Measurements from ENCODE around the gene PARS2. TPM values are rescaled to one million over a fixed set of nuclear protein-coding genes. Genes with fewer than 3 reads are reported as not detected.

Gene PARS2
- total RNA-seq, 1 experiment from 2014 or later, result 3.5 TPM

GRCh38 chr1:54782156-54782555 lies 17.8 kb upstream of the PARS2 start:
- Histone ChIP-seq H3K9me2 (replicated peaks; ENCODE audit: low read length) (no peaks in the 10 kb centered on the region), H3K4me3 (ENCODE audit: low read length) (no peak overlapping the region), H3F3A (ENCODE audit: low read length, unreplicated experiment) (no peaks in the 10 kb centered on the region), H3K4me2 (ENCODE audit: low read length) (no peak overlapping the region), H3K9me3 (ENCODE audit: low read length) (no peaks in the 10 kb centered on the region), H3K79me2 (ENCODE audit: low read length) (no peaks in the 10 kb centered on the region), H3K27ac (ENCODE audit: low read length) (no peak overlapping the region), H3K36me3 (ENCODE audit: low read depth, low read length) (0 out of 2 replicates have a peak, but pooled peaks cover 4% of the 10 kb centered on the region), H2AFZ (ENCODE audit: low read length) (no peak overlapping the region), H4K20me1 (ENCODE audit: low read length) (no peaks in the 10 kb centered on the region), H3K27me3 (ENCODE audit: low read length) (no peaks in the 10 kb centered on the region), H3K4me1 (ENCODE audit: insufficient read depth, low read length) (no peaks in the 10 kb centered on the region), H3K9ac (ENCODE audit: low read length) (no peak overlapping the region)
- no TSS peak for BruUV-seq (replicated peaks)
- CTCF ChIA-PET, result no interaction called here
- POLR2A ChIA-PET (ENCODE audit: unreplicated experiment), result no interaction called here
- intact Hi-C loops (cut with micrococcal nuclease), result no loop called here
- ATAC-seq, result no peak
- DNase-seq, result no peak
- TF ChIP-seq EZH2phosphoT487 (IDR thresholded peaks at IDR 0.05; ENCODE audit: borderline replicate concordance, low read length) (no peak), EZH2 (IDR thresholded peaks at IDR 0.05; ENCODE audit: low read length, unreplicated experiment) (no peak)
- TF ChIP-seq, protein P1, sequence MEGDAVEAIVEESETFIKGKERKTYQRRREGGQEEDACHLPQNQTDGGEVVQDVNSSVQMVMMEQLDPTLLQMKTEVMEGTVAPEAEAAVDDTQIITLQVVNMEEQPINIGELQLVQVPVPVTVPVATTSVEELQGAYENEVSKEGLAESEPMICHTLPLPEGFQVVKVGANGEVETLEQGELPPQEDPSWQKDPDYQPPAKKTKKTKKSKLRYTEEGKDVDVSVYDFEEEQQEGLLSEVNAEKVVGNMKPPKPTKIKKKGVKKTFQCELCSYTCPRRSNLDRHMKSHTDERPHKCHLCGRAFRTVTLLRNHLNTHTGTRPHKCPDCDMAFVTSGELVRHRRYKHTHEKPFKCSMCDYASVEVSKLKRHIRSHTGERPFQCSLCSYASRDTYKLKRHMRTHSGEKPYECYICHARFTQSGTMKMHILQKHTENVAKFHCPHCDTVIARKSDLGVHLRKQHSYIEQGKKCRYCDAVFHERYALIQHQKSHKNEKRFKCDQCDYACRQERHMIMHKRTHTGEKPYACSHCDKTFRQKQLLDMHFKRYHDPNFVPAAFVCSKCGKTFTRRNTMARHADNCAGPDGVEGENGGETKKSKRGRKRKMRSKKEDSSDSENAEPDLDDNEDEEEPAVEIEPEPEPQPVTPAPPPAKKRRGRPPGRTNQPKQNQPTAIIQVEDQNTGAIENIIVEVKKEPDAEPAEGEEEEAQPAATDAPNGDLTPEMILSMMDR (conservative IDR thresholded peaks at IDR 0.05; ENCODE audit: low read depth, low read length), result no peak

GRCh38 chr1:54781023-54781723 lies 16.9 kb upstream of the PARS2 start:
- Histone ChIP-seq H3K4me2 (ENCODE audit: low read length) (no peak overlapping the region), H3F3A (ENCODE audit: low read length, unreplicated experiment) (no peaks in the 10 kb centered on the region), H3K79me2 (ENCODE audit: low read length) (no peaks in the 10 kb centered on the region), H4K20me1 (ENCODE audit: low read length) (no peaks in the 10 kb centered on the region), H3K9me2 (replicated peaks; ENCODE audit: low read length) (no peaks in the 10 kb centered on the region), H3K27ac (ENCODE audit: low read length) (no peak overlapping the region), H3K36me3 (ENCODE audit: low read depth, low read length) (0 out of 2 replicates have a peak, but pooled peaks cover 4% of the 10 kb centered on the region), H3K9ac (ENCODE audit: low read length) (no peak overlapping the region), H3K4me1 (ENCODE audit: insufficient read depth, low read length) (no peaks in the 10 kb centered on the region), H2AFZ (ENCODE audit: low read length) (no peak overlapping the region), H3K27me3 (ENCODE audit: low read length) (no peaks in the 10 kb centered on the region), H3K9me3 (ENCODE audit: low read length) (no peaks in the 10 kb centered on the region), H3K4me3 (ENCODE audit: low read length) (no peak overlapping the region)
- ChIA-PET POLR2A (ENCODE audit: unreplicated experiment) (no interaction called here), CTCF (no interaction called here)
- BruUV-seq (replicated peaks), result no TSS peak
- intact Hi-C loops (cut with micrococcal nuclease), result no loop called here
- DNase-seq (no peak), ATAC-seq (no peak)
- TF ChIP-seq EZH2 (IDR thresholded peaks at IDR 0.05; ENCODE audit: low read length, unreplicated experiment) (no peak), EZH2phosphoT487 (IDR thresholded peaks at IDR 0.05; ENCODE audit: borderline replicate concordance, low read length) (no peak)
- TF ChIP-seq, protein P1 (conservative IDR thresholded peaks at IDR 0.05; ENCODE audit: low read depth, low read length), result no peak

GRCh38 chr1:54777431-54777830 lies 13.1 kb upstream of the PARS2 start:
- CTCF ChIA-PET, result no interaction called here

More at GRCh38 chr1:54777431-54777830, 13.1 kb upstream of the PARS2 start:
- ATAC-seq (no peak), DNase-seq (no peak)
- TF ChIP-seq, protein P1 (conservative IDR thresholded peaks at IDR 0.05; ENCODE audit: low read depth, low read length), result no peak
- no peak for TF ChIP-seq EZH2 (IDR thresholded peaks at IDR 0.05; ENCODE audit: low read length, unreplicated experiment)
- no peak for TF ChIP-seq EZH2phosphoT487 (IDR thresholded peaks at IDR 0.05; ENCODE audit: borderline replicate concordance, low read length)
- no peak overlapping the region for H2AFZ ChIP-seq (ENCODE audit: low read length)
- no peaks in the 10 kb centered on the region for H3F3A ChIP-seq (ENCODE audit: low read length, unreplicated experiment)
- H4K20me1 ChIP-seq (ENCODE audit: low read length), result no peaks in the 10 kb centered on the region
- no peaks in the 10 kb centered on the region for H3K4me1 ChIP-seq (ENCODE audit: insufficient read depth, low read length)
- H3K4me2 ChIP-seq (ENCODE audit: low read length), result no peak overlapping the region
- H3K9me2 ChIP-seq (replicated peaks; ENCODE audit: low read length), result no peaks in the 10 kb centered on the region
- H3K9me3 ChIP-seq (ENCODE audit: low read length), result no peaks in the 10 kb centered on the region
- no peaks in the 10 kb centered on the region for H3K27me3 ChIP-seq (ENCODE audit: low read length)
- H3K36me3 ChIP-seq (ENCODE audit: low read depth, low read length), result 0 out of 2 replicates have a peak, but pooled peaks cover under 1% of the 10 kb centered on the region
- H3K27ac ChIP-seq (ENCODE audit: low read length), result no peak overlapping the region
- BruUV-seq (replicated peaks), result no TSS peak
- intact Hi-C loops (cut with micrococcal nuclease), result no loop called here
- no peaks in the 10 kb centered on the region for H3K79me2 ChIP-seq (ENCODE audit: low read length)
- no peak overlapping the region for H3K4me3 ChIP-seq (ENCODE audit: low read length)
- no peak overlapping the region for H3K9ac ChIP-seq (ENCODE audit: low read length)
- POLR2A ChIA-PET (ENCODE audit: unreplicated experiment), result no interaction called here

All from PC-3 (cell line).